Measurements from ENCODE around the gene PHYHIPL.

- TF ChIP-seq, protein P1, sequence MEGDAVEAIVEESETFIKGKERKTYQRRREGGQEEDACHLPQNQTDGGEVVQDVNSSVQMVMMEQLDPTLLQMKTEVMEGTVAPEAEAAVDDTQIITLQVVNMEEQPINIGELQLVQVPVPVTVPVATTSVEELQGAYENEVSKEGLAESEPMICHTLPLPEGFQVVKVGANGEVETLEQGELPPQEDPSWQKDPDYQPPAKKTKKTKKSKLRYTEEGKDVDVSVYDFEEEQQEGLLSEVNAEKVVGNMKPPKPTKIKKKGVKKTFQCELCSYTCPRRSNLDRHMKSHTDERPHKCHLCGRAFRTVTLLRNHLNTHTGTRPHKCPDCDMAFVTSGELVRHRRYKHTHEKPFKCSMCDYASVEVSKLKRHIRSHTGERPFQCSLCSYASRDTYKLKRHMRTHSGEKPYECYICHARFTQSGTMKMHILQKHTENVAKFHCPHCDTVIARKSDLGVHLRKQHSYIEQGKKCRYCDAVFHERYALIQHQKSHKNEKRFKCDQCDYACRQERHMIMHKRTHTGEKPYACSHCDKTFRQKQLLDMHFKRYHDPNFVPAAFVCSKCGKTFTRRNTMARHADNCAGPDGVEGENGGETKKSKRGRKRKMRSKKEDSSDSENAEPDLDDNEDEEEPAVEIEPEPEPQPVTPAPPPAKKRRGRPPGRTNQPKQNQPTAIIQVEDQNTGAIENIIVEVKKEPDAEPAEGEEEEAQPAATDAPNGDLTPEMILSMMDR (IDR thresholded peaks at IDR 0.05) = no peak
- TF ChIP-seq POLR2A (IDR thresholded peaks at IDR 0.05) (no peak), POLR2AphosphoS5 (IDR thresholded peaks at IDR 0.05) (no peak)
Observed at GRCh38 chr10:59289853-59290252, 113.4 kb downstream of the PHYHIPL start.
